Ishikawa (cell line): Measurements from ENCODE around the gene MYO5B.

ENCODE experiments used
- CEBPB ChIP-seq: IDR thresholded peaks from 2 replicates; pipeline ENCODE4 v1.6.1; 2012
- CREB1 ChIP-seq: IDR thresholded peaks from 2 replicates; pipeline ENCODE4 v1.6.1; 2012; ENCODE audit warnings: low read depth
- EGR1 ChIP-seq: IDR thresholded peaks from 2 replicates; pipeline ENCODE4 v1.6.1; 2012
- EP300 ChIP-seq: IDR thresholded peaks from 2 replicates; pipeline ENCODE4 v1.6.1; 2012; ENCODE audit warnings: borderline replicate concordance
- FOXM1 ChIP-seq: IDR thresholded peaks from 2 replicates; pipeline ENCODE4 v1.6.1; 2012; ENCODE audit warnings: low read depth, borderline replicate concordance
- MAX ChIP-seq: IDR thresholded peaks from 2 replicates; pipeline ENCODE4 v1.6.1; 2012
- NFIC ChIP-seq: IDR thresholded peaks from 2 replicates; pipeline ENCODE4 v1.6.1; 2012
- RAD21 ChIP-seq: IDR thresholded peaks from 2 replicates; pipeline ENCODE4 v1.6.1; 2012; ENCODE audit warnings: low read depth
- REST ChIP-seq: IDR thresholded peaks from 2 replicates; pipeline ENCODE4 v1.6.1; 2012; ENCODE audit warnings: low read depth, mild to moderate bottlenecking
- TAF1 ChIP-seq: IDR thresholded peaks from 2 replicates; pipeline ENCODE4 v1.6.1; 2012; ENCODE audit warnings: low read depth, mild to moderate bottlenecking
- TCF12 ChIP-seq: IDR thresholded peaks from 2 replicates; pipeline ENCODE4 v1.6.1; 2012; ENCODE audit warnings: low read depth
- TEAD4 ChIP-seq: IDR thresholded peaks from 2 replicates; pipeline ENCODE4 v1.6.1; 2012
- USF1 ChIP-seq: IDR thresholded peaks from 2 replicates; pipeline ENCODE4 v1.6.1; 2012
- YY1 ChIP-seq: IDR thresholded peaks from 2 replicates; pipeline ENCODE4 v1.6.1; 2012; ENCODE audit warnings: low read depth
- ZBTB7A ChIP-seq: IDR thresholded peaks from 2 replicates; pipeline ENCODE4 v1.6.1; 2012; ENCODE audit warnings: low read depth

MYO5B gene

GRCh38 chr18:50154420-50154819 lies 40.5 kb downstream of the MYO5B start:
- TF ChIP-seq YY1 (no peak), MAX (no peak), USF1 (no peak), CEBPB (no peak), FOXM1 (no peak), EP300 (no peak), NFIC (no peak), REST (no peak), EGR1 (no peak), RAD21 (no peak)

GRCh38 chr18:50152900-50153299 lies 42.0 kb downstream of the MYO5B start:
- TF ChIP-seq MAX = no peak
- TF ChIP-seq CREB1 = no peak
- TF ChIP-seq YY1 = no peak
- TF ChIP-seq TAF1 = no peak
- no peak for TF ChIP-seq FOXM1
- TF ChIP-seq CEBPB = no peak

GRCh38 chr18:50151926-50152325 lies 43.0 kb downstream of the MYO5B start:
- TF ChIP-seq MAX (no peak), TAF1 (no peak), FOXM1 (no peak), EGR1 (no peak), RAD21 (no peak), ZBTB7A (no peak), TEAD4 (no peak), EP300 (no peak)

GRCh38 chr18:50144540-50144939 lies 50.4 kb downstream of the MYO5B start:
- TF ChIP-seq CREB1 (no peak), CEBPB (no peak), TCF12 (no peak), USF1 (no peak), TEAD4 (no peak), EGR1 (no peak), FOXM1 (no peak), REST (no peak), MAX (no peak)

GRCh38 chr18:50143886-50144285 lies 51.1 kb downstream of the MYO5B start:
- TF ChIP-seq CEBPB (no peak), TEAD4 (no peak)

GRCh38 chr18:50143294-50143693 lies 51.7 kb downstream of the MYO5B start:
- TF ChIP-seq YY1 (no peak), TAF1 (no peak), EGR1 (no peak), FOXM1 (no peak), RAD21 (no peak), MAX (no peak), EP300 (no peak), REST (no peak), CEBPB (no peak)
